Left hindlimb (tissue), 1 donor: Measurements from ENCODE around the gene ZNF532.

Experiments
- DNase-seq: peaks from one replicate; pipeline ENCODE4 v3.0.0-alpha.2; 2018

Gene ZNF532

GRCh38 chr18:58983260-58984155, 118.8 kb downstream of the ZNF532 start:
- no peak for DNase-seq

DNA sequence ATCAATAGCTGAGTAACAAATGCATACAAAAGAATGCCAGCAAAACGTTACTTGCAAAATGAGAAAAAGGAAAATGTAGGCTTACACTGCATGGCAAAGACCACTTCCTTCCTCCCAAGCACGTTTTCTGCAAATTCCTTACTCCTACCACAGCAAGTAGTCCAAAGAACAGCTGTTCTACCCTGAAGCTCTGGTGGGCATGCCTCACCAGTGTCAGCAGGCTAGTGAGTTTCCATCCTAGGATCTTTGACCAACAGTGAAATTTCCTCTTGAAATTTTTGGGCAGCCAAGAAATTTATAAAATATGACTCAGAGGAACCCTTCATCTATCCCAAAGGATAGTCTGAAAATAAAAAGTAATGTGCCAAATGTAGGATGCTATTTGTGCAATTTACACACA, 123.9 kb downstream of the ZNF532 start:
- DNase-seq = no peak

DNA sequence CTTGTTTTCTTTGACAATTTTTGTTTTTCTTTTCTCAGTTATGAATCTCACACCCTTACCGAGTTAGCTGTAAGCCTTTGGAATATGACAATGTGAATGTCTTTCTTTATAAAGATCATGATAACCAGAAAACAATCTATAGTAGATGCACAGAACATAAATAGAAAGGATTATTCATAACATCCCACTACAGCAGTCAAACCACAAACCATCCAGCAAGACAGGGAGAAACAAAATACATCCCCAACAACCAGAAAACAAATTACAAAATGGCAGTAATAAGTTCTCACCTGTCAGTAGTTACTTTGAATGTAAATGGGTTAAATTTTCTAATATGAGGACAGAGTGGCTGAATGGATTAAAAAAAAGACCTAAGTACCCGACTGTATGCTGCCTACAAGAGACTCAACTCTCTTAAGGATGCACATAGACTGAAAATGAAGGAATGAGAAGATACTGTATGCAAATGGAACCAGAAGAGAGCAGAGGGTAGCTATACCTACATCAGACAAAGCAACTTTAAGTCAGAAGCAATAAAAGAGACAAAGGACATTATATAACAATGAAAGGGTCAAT, 124.6 kb downstream of the ZNF532 start:
- DNase-seq = no peak

DNA sequence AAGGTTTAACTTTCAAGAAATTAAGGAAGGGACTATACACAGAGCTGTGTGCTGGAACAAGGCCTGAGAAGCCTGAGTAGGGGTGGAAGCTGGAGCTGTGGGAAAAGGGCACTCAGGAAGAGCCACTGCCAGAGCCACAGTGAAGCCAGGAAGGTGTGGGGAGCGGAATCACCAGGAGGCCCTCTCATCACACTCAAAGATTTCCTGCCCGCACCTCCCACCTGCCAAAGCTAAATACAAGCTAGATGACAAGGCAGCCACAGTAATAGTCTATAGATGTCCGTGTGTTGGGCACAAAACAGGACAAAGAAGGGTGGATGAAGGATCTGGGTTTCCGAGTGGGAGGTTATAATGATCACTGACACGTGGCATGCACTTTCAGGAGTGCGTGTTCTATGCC, 126.0 kb downstream of the ZNF532 start:
- DNase-seq = no peak

GRCh38 chr18:58991167-58991798, 126.6 kb downstream of the ZNF532 start:
- no peak for DNase-seq

DNA sequence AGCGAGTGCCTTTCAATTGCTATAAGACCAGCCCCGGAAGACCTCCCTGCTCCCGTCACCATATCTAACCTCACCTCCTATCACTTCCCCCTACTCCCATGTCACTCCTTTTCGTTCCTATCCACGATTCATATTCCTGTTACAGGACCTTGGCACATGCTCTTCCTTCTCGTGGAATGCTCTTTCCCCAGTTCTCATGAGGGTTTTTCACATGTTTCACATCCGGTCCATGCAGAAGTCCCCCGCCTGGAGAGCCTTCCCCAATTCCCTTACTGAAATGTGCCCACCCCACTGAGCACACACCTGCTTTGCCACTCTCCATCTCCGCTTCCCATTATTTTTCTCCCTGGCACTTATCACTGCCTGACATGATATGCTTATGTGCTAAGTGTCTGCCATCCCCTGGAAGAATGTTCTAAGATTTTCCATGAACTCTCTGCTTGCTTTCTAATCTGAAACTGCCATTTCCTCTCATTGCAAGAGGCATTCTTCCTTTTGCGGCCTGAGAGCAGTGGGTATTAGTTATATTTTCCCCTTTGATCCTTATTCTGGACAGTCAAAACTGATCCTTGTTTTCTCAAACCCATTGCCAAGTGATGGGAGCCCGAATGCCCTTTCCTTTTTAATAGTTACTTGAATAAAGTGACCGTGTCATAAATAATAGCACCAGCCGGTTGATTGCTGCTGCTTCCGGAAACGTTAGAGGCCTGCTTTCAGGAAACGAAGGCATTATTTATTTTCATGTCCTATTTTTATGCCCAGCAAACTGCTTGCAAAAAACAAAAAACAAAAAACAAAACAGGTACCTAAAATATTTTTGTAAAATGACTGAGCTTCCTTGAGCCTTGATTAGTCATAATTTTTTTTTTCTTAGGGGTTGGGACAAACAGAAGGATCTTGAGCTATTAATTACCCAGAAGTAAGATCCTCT, 127.9 kb downstream of the ZNF532 start:
- DNase-seq = no peak

DNA sequence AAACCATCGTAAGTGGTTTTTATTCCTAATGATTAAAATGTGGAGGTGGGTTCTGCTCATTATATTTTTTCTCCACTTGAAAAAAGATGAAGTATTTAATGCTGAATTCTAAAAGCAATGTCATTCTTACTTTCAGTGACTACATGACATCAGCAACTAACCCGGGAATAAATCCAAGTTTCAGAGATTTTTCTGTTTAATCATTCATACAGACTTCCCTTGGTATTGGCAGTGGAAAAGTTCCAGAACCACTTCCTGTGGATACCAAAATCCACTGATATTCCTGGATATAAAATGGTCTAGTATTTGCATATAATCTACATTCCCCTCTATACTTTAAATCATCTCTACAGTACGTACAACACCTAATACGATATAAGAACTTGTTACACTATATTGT, 128.6 kb downstream of the ZNF532 start:
- no peak for DNase-seq

DNA sequence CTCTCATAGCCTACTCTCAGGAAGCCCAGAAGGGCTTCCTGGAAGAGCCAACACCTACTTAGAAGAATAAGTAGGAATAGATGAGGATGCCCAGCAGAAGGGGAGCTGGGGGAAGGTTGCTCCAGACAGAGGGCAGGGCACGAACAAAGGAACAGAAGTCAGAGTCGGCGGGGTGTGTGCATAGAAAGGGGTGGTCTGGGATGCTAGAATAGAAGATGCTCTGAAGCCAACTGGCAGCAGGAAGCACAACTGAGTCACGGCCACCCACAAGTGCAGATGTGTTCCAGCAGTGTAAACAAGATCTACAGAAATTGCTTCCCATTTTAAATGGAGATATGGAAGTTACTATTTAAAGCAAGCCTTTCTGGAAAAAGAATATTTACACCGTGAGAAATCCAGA, 131.0 kb downstream of the ZNF532 start:
- no peak for DNase-seq

DNA sequence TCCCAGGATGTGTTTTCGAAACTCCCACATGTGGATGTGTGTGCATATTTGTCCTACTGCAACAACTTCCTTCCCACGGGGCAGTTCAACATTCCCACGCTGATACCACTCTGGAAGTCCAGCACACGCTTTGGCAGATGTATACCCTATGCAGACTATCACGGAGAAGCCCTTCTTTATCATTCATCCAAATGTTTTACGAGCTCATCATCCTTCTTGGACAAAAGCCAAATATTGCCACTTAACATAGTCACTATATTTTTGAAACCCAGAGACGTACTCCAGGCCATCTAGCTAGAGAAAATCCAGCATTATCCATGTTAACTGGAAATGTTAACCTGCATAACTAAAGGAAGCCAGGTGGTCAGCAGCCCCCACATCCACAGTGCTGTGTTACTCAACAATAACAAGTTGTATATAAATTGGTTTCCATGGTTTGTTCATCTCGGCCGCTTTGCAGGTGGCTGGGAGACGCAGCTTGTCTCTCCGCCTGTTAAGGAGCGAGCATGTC, 131.5 kb downstream of the ZNF532 start:
- peak; percentile 59 for DNase-seq

DNA sequence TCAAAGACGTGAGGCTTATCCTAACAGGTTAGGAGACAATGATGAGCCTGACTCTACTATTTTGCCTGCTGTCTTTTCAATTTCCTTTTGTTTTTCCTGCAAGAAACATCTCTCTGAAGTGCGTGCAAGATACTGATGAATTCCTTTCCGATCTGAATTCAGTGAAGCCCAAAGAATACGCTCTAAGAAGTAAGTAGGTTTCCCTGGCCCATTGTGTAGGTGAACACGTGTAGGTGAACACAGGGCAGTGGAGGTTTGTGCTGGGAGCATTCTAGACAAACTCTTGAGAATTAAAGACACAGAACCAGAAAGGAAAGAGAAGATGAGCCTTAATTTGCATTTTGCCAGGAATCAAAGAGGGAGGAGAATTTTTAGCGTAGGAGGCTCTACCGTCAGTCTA, 132.0 kb downstream of the ZNF532 start:
- no peak for DNase-seq

- DNase-seq = peak; percentile 75
Observed at GRCh38 chr18:58997811-58998337, 133.2 kb downstream of the ZNF532 start.

- DNase-seq = peak; percentile 81
Observed at GRCh38 chr18:58998401-58999203, 133.9 kb downstream of the ZNF532 start.

DNA sequence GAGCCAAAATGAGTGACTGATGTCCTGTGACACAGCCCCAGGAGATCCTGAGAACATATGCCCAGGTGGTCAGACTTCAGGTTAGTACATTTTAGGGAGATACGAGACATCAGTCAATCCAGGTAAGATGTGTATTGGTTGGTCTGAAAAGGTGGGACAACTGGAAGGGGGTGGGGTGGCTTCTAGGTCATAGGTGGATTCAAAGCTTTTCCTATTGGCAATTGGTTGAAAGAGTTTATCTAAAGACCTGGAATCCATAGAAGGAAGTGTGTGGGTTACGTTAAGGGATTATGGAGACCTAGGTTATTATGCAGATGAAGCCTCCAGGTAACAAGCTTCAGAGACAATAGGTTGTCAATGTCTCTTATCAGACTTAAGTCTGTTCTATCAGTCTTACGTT, 136.5 kb downstream of the ZNF532 start:
- DNase-seq = no peak

- DNase-seq = no peak
Observed at GRCh38 chr18:59001721-59002120, 137.0 kb downstream of the ZNF532 start.

GRCh38 chr18:59002974-59003594, 138.4 kb downstream of the ZNF532 start:
- no peak for DNase-seq

GRCh38 chr18:59005262-59005661, 140.6 kb downstream of the ZNF532 start:
- peak; percentile 52 for DNase-seq

GRCh38 chr18:59006461-59007067, 141.9 kb downstream of the ZNF532 start:
- no peak for DNase-seq

DNA sequence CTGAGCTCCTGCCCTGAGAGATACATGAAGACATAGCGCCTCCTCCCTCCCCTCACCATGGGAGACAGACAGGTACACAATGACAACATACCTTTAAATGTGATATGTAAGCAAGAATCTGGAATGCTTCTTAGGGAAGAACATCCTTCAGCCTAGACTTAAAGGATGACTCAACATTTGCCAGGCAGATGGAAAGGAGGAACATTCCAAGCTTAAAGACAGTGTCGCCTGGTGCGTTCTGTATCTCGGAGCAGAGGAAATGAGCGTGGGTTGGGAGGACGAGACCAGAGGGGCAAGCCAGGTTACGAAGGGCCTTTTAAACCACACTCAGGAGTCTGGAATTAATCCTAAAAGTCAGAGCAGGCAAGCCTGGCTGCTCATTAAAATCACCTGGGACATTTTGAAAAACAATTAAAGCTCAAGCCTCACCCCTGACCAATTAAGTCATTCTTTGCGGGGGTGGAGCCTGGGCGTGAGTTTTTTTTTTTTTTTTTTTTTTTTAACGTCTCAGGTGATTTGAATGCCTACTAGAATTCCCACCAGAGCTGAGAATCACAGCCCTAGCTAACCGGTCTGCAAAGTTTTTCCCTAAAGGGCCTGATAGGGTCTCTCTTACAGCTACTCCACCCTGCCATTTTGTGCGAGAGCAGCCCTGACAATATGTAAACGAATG, 143.8 kb downstream of the ZNF532 start:
- no peak for DNase-seq

GRCh38 chr18:59009846-59010245, 145.2 kb downstream of the ZNF532 start:
- DNase-seq = no peak

- DNase-seq = no peak
Observed at GRCh38 chr18:59011289-59011688, 146.6 kb downstream of the ZNF532 start.
